ENCODE measurements around the gene PRPF18. TPM values are rescaled to one million over a fixed set of nuclear protein-coding genes. Genes with fewer than 3 reads are reported as not detected.

Gene PRPF18
- total RNA-seq, 1 experiment from 2014 or later, result 10.2 TPM

DNA sequence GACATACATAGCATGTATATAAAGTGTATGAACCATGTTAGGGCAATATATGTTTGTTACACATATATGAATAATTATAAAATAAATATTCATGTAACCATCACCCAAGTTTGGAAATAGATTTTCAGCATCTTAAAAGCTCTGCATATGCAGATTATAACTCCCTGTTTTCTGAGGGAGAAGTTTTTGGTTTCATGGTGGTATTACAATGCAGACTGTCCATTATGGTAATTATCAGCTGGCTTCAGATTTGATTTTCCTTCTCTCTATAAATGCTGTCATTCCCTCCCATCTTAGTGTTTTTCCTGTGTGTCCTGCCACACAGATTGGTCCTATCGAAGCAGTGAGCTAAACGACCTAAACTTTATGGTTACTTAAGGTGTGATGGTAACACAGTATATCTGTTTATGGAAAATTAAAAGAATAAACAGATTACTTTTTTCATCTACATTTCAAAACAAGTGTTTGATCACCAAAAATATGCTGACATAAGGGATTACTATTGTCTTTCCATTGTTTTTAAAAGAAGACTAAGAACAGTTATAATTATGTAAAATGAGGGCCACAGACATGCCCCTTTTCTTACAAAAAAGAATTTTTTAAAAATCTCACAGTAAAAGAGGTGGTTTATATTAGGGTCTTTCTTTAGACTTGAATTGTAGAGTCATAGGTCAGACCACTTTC is 17.7 kb downstream of the PRPF18 start:
- ChIA-PET CTCF (no interaction called here), POLR2A (ENCODE audit: unreplicated experiment) (no interaction called here)

GRCh38 chr10:13608246-13608853 is 21.6 kb downstream of the PRPF18 start:
- POLR2A ChIA-PET (ENCODE audit: unreplicated experiment), result no interaction called here

More for the DNA sequence above, 17.7 kb downstream of the PRPF18 start:
- Histone ChIP-seq H3K4me1 (ENCODE audit: insufficient read depth, low read length) (no peaks in the 10 kb centered on the region), H3K9me2 (replicated peaks; ENCODE audit: low read length) (no peaks in the 10 kb centered on the region), H3K27ac (ENCODE audit: low read length) (no peak overlapping the region), H2AFZ (ENCODE audit: low read length) (no peak overlapping the region), H3K79me2 (ENCODE audit: low read length) (no peaks in the 10 kb centered on the region), H3K36me3 (ENCODE audit: low read depth, low read length) (no peaks in the 10 kb centered on the region), H3K4me3 (ENCODE audit: low read length) (no peak overlapping the region), H3K9ac (ENCODE audit: low read length) (no peak overlapping the region), H3K27me3 (ENCODE audit: low read length) (no peaks in the 10 kb centered on the region), H3K4me2 (ENCODE audit: low read length) (no peak overlapping the region), H3K9me3 (ENCODE audit: low read length) (no peaks in the 10 kb centered on the region), H3F3A (ENCODE audit: low read length, unreplicated experiment) (no peaks in the 10 kb centered on the region), H4K20me1 (ENCODE audit: low read length) (no peaks in the 10 kb centered on the region)
- intact Hi-C loops (cut with micrococcal nuclease), result no loop called here
- ATAC-seq (no peak), DNase-seq (no peak)
- TF ChIP-seq EZH2phosphoT487 (IDR thresholded peaks at IDR 0.05; ENCODE audit: borderline replicate concordance, low read length), result no peak
- TF ChIP-seq EZH2 (IDR thresholded peaks at IDR 0.05; ENCODE audit: low read length, unreplicated experiment), result no peak
- TF ChIP-seq CTCF (conservative IDR thresholded peaks at IDR 0.05; ENCODE audit: low read depth, low read length), result no peak
- BruUV-seq (replicated peaks), result no TSS peak

More at GRCh38 chr10:13608246-13608853, 21.6 kb downstream of the PRPF18 start:
- DNase-seq, result no peak
- Histone ChIP-seq H3K4me1 (ENCODE audit: insufficient read depth, low read length) (no peaks in the 10 kb centered on the region), H3F3A (ENCODE audit: low read length, unreplicated experiment) (no peaks in the 10 kb centered on the region), H3K79me2 (ENCODE audit: low read length) (no peaks in the 10 kb centered on the region), H2AFZ (ENCODE audit: low read length) (no peak overlapping the region), H3K36me3 (ENCODE audit: low read depth, low read length) (no peaks in the 10 kb centered on the region), H3K27ac (ENCODE audit: low read length) (no peak overlapping the region), H3K4me3 (ENCODE audit: low read length) (no peak overlapping the region), H3K27me3 (ENCODE audit: low read length) (no peaks in the 10 kb centered on the region), H3K9me3 (ENCODE audit: low read length) (no peaks in the 10 kb centered on the region), H4K20me1 (ENCODE audit: low read length) (no peaks in the 10 kb centered on the region), H3K9ac (ENCODE audit: low read length) (no peak overlapping the region), H3K4me2 (ENCODE audit: low read length) (no peak overlapping the region), H3K9me2 (replicated peaks; ENCODE audit: low read length) (no peaks in the 10 kb centered on the region)
- intact Hi-C loops (cut with micrococcal nuclease), result no loop called here
- CTCF ChIA-PET, result no interaction called here
- no peak for ATAC-seq
- no peak for TF ChIP-seq EZH2phosphoT487 (IDR thresholded peaks at IDR 0.05; ENCODE audit: borderline replicate concordance, low read length)
- TF ChIP-seq CTCF (conservative IDR thresholded peaks at IDR 0.05; ENCODE audit: low read depth, low read length), result no peak
- TF ChIP-seq EZH2 (IDR thresholded peaks at IDR 0.05; ENCODE audit: low read length, unreplicated experiment), result no peak
- BruUV-seq (replicated peaks), result no TSS peak

All from PC-3 (cell line).